Activated CD8-positive, alpha-beta memory T cell treated with anti-CD3 and anti-CD28 coated beads, Interleukin-2, amount 50 U/mL, for 48 hours (primary cell): ENCODE data around the gene SLC32A1.

Experiments
- DNase-seq: peaks from one replicate; pipeline ENCODE4 v3.0.0-alpha.2; 2020

SLC32A1 gene

GRCh38 chr20:38725931-38726803 is 1.9 kb downstream of the SLC32A1 start:
- peak; percentile 77 for DNase-seq

- peak; percentile 92 for DNase-seq
Measured at GRCh38 chr20:38726804-38727606, 2.7 kb downstream of the SLC32A1 start.

GRCh38 chr20:38727607-38728190 is 3.4 kb downstream of the SLC32A1 start:
- DNase-seq, result no peak

- DNase-seq, result peak; percentile 57
Measured at GRCh38 chr20:38728191-38728781, 4.0 kb downstream of the SLC32A1 start.

- DNase-seq, result peak; percentile 59
Measured at GRCh38 chr20:38728911-38729642, 4.8 kb downstream of the SLC32A1 start.

GRCh38 chr20:38729767-38730166 is 5.5 kb downstream of the SLC32A1 start:
- DNase-seq, result peak; percentile 55

GRCh38 chr20:38730167-38730988 is 6.1 kb downstream of the SLC32A1 start:
- peak; percentile 58 for DNase-seq

- DNase-seq, result peak; percentile 96
Measured at GRCh38 chr20:38730989-38731737, 6.9 kb downstream of the SLC32A1 start.

GRCh38 chr20:38731738-38732113 is 7.4 kb downstream of the SLC32A1 start:
- no peak for DNase-seq

- no peak for DNase-seq
Measured at GRCh38 chr20:38732981-38733380, 8.7 kb downstream of the SLC32A1 start.

- DNase-seq, result no peak
Measured at GRCh38 chr20:38735172-38735571, 10.9 kb downstream of the SLC32A1 start.

- no peak for DNase-seq
Measured at GRCh38 chr20:38737887-38738286, 13.6 kb downstream of the SLC32A1 start.

- no peak for DNase-seq
Measured at GRCh38 chr20:38745757-38746156, 21.5 kb downstream of the SLC32A1 start.

GRCh38 chr20:38747495-38748096 is 23.3 kb downstream of the SLC32A1 start:
- DNase-seq, result no peak

- peak; percentile 98 for DNase-seq
Measured at GRCh38 chr20:38748097-38748860, 24.0 kb downstream of the SLC32A1 start, which contains the start of gene ACTR5. Gene ACTR5, plus strand, starts transcription at chr20:38748460. Its CDS starts 19 bp downstream, at chr20:38748479.

GRCh38 chr20:38748861-38749149 is 24.5 kb downstream of the SLC32A1 start:
- peak; percentile 77 for DNase-seq

GRCh38 chr20:38751360-38751976 is 27.2 kb downstream of the SLC32A1 start:
- DNase-seq, result no peak

- no peak for DNase-seq
Measured at GRCh38 chr20:38752029-38752428, 27.7 kb downstream of the SLC32A1 start.

- no peak for DNase-seq
Measured at GRCh38 chr20:38754924-38755323, 30.6 kb downstream of the SLC32A1 start.
